Type B pancreatic cell (in vitro differentiated cells): ENCODE results near the gene RBM19. TPM values are rescaled to one million over a fixed set of nuclear protein-coding genes. Genes with fewer than 3 reads are reported as not detected.
"Not testable (repeated sequence)": the region's sequence is repeated elsewhere in the genome, so short reads cannot be mapped to it uniquely, and the experiment has no call there.

Source experiments
- DNase-seq: peaks from one replicate; pipeline ENCODE4 v3.0.0; 2021; ENCODE audit warnings: mixed read lengths; ENCODE audit not compliant: unreplicated experiment; ENCODE audit errors: extremely low spot score
- H3K27ac Mint-ChIP-seq: 2 replicates; pipeline ENCODE4 v1.8.0; 2021; ENCODE audit warnings: mild to moderate bottlenecking, mixed read lengths
- H3K27me3 Mint-ChIP-seq: 2 replicates; pipeline ENCODE4 v1.8.0; 2021; ENCODE audit warnings: mixed read lengths
- H3K36me3 Mint-ChIP-seq: 2 replicates; pipeline ENCODE4 v1.8.0; 2021; ENCODE audit warnings: mixed read lengths
- H3K4me1 Mint-ChIP-seq: one replicate; pipeline ENCODE4 v1.8.0; 2021; ENCODE audit warnings: mixed read lengths; ENCODE audit not compliant: unreplicated experiment
- H3K4me3 Mint-ChIP-seq: 2 replicates; pipeline ENCODE4 v1.8.0; 2021; ENCODE audit warnings: mild to moderate bottlenecking, mixed read lengths
- H3K9me3 Mint-ChIP-seq: 2 replicates; pipeline ENCODE4 v1.8.0; 2021; ENCODE audit warnings: mixed read lengths
- total RNA-seq: library from RNA; stranded (reverse); gene quantifications from 2 replicates; pipeline ENCODE4 v1.2.1, GENCODE V29; 2021; ENCODE audit warnings: low replicate concordance
- TF ChIP-seq, protein P1 (sequence below): fragments of 200-600 bp; sonication (generic); conservative IDR thresholded peaks from 2 replicates; pipeline ENCODE4 v1.5.0; 2021; ENCODE audit warnings: antibody characterized with exemption, mild to moderate bottlenecking

The RBM19 gene
- total RNA-seq, 1 donor from 2014 or later = 37.8 TPM

DNA sequence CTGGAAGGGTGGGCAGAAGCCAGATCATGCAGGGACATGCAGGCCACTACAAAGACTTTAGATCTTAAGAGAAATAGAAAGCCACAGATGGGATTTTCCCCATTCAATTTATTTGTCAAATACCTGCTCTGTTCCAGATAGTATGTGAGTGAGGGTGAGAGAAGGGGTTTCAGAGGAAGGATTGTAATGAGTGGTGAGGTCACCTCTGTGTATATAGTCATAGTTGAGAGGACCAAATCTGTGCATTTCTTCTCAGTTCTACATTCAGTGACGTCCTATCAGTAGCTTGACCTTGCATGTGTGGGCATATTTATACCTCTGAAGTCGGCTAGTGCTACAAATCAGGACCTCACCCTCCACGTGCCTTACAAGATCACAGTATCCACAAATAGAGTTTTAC is 31.2 kb upstream of the RBM19 start:
- TF ChIP-seq, protein P1, sequence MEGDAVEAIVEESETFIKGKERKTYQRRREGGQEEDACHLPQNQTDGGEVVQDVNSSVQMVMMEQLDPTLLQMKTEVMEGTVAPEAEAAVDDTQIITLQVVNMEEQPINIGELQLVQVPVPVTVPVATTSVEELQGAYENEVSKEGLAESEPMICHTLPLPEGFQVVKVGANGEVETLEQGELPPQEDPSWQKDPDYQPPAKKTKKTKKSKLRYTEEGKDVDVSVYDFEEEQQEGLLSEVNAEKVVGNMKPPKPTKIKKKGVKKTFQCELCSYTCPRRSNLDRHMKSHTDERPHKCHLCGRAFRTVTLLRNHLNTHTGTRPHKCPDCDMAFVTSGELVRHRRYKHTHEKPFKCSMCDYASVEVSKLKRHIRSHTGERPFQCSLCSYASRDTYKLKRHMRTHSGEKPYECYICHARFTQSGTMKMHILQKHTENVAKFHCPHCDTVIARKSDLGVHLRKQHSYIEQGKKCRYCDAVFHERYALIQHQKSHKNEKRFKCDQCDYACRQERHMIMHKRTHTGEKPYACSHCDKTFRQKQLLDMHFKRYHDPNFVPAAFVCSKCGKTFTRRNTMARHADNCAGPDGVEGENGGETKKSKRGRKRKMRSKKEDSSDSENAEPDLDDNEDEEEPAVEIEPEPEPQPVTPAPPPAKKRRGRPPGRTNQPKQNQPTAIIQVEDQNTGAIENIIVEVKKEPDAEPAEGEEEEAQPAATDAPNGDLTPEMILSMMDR = no peak
- no peaks in the 10 kb centered on the region for H3K36me3 Mint-ChIP-seq
- H3K4me1 Mint-ChIP-seq = no peaks in the 10 kb centered on the region
- H3K9me3 Mint-ChIP-seq = no peaks in the 10 kb centered on the region
- peaks cover 77% of the 10 kb centered on the region for H3K27me3 Mint-ChIP-seq
- no peak for DNase-seq
- H3K4me3 Mint-ChIP-seq = no peak overlapping the region
- no peak overlapping the region for H3K27ac Mint-ChIP-seq

GRCh38 chr12:113996026-113996425 is 29.9 kb upstream of the RBM19 start:
- no peaks in the 10 kb centered on the region for H3K4me1 Mint-ChIP-seq
- no peaks in the 10 kb centered on the region for H3K36me3 Mint-ChIP-seq
- TF ChIP-seq, protein P1 = no peak
- DNase-seq = no peak
- H3K9me3 Mint-ChIP-seq = no peaks in the 10 kb centered on the region
- peaks cover 74% of the 10 kb centered on the region for H3K27me3 Mint-ChIP-seq
- H3K27ac Mint-ChIP-seq = no peak overlapping the region
- H3K4me3 Mint-ChIP-seq = no peak overlapping the region

DNA sequence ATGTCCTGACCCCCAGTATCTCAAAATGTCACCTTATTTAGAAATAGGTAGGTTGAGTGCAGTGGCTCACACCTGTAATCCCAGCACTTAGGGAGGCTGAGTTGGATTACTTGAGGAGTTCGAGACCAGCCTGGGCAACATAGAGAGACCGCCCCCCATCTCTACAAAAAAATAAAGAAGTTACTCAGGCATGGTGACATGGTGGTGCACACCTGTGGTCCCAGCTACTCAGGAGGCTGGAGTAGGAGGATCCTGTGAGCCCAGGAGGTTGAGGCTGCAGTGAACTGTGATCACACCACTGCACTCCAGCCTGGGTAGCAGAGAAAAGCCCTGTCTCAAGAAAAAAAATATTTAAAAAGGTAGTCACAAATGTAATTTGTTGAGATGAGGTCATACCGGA is 27.9 kb upstream of the RBM19 start:
- Mint-ChIP-seq H3K4me1 (no peaks in the 10 kb centered on the region), H3K27me3 (peaks cover 72% of the 10 kb centered on the region), H3K36me3 (no peaks in the 10 kb centered on the region), H3K4me3 (no peak overlapping the region), H3K27ac (no peak overlapping the region), H3K9me3 (no peaks in the 10 kb centered on the region)
- no peak for DNase-seq
- TF ChIP-seq, protein P1 = no peak

DNA sequence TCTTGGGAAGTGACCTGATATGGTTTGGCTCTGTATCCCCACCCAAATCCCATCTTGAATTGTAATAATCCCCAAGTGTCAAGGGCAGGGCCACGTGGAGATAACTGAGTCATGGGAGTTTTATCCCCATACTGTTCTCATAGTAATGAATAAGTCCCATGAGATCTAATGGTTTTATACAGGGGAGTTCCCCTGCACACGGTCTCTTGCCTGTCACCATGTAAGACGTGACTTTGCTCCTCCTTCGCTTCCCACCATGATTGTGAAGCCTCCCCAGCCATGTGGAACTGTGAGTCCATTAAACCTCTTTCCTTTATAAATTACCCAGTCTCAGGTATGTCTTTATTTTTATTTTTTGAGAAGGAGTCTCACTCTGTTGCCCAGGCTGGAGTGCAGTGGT is 26.6 kb upstream of the RBM19 start:
- H3K4me3 Mint-ChIP-seq, H3K36me3 Mint-ChIP-seq, DNase-seq, H3K4me1 Mint-ChIP-seq, H3K27ac Mint-ChIP-seq, H3K9me3 Mint-ChIP-seq: not testable (repeated sequence)
- peaks cover 78% of the 10 kb centered on the region for H3K27me3 Mint-ChIP-seq

- Mint-ChIP-seq H3K4me1 (no peaks in the 10 kb centered on the region), H3K27me3 (peaks cover 77% of the 10 kb centered on the region), H3K4me3 (no peak overlapping the region), H3K9me3 (no peaks in the 10 kb centered on the region), H3K27ac (no peak overlapping the region), H3K36me3 (no peaks in the 10 kb centered on the region)
- TF ChIP-seq, protein P1 = no peak
- DNase-seq = no peak
Measured at GRCh38 chr12:113991224-113992044, 25.3 kb upstream of the RBM19 start.
